Chondrocyte (in vitro differentiated cells): Measurements from ENCODE around the gene ATG5. TPM values are rescaled to one million over a fixed set of nuclear protein-coding genes. Genes with fewer than 3 reads are reported as not detected.

Experiments used
- DNase-seq: peaks from one replicate; pipeline ENCODE4 v3.0.0; 2021; ENCODE audit warnings: mixed read lengths, low spot score
- H3K27ac Mint-ChIP-seq: one replicate; pipeline ENCODE4 v1.8.0; 2021; ENCODE audit warnings: mild to moderate bottlenecking, moderate library complexity, mixed read lengths; ENCODE audit not compliant: unreplicated experiment
- H3K27me3 Mint-ChIP-seq: 2 replicates; pipeline ENCODE4 v1.8.0; 2021; ENCODE audit warnings: low read depth, mixed read lengths
- H3K36me3 Mint-ChIP-seq: 2 replicates; pipeline ENCODE4 v1.8.0; 2021; ENCODE audit warnings: low read depth, mixed read lengths
- H3K4me1 Mint-ChIP-seq: 2 replicates; pipeline ENCODE4 v1.8.0; 2021; ENCODE audit warnings: low read depth, mild to moderate bottlenecking, mixed read lengths
- H3K4me3 Mint-ChIP-seq: one replicate; pipeline ENCODE4 v1.8.0; 2021; ENCODE audit warnings: mild to moderate bottlenecking, moderate library complexity, mixed read lengths; ENCODE audit not compliant: unreplicated experiment
- H3K9me3 Mint-ChIP-seq: 2 replicates; pipeline ENCODE4 v1.8.0; 2021; ENCODE audit warnings: low read depth, mixed read lengths
- total RNA-seq: library from RNA; stranded (reverse); gene quantifications from 3 replicates; pipeline ENCODE4 v1.2.1, GENCODE V29; 2021
- TF ChIP-seq, protein P1 (sequence below): fragments of 200-600 bp; sonication (generic); IDR thresholded peaks from 2 replicates; pipeline ENCODE4 v1.5.0; 2021; ENCODE audit warnings: antibody characterized with exemption, mild to moderate bottlenecking, moderate library complexity

Gene ATG5
- total RNA-seq, 1 donor from 2014 or later: 23.7 TPM

DNA sequence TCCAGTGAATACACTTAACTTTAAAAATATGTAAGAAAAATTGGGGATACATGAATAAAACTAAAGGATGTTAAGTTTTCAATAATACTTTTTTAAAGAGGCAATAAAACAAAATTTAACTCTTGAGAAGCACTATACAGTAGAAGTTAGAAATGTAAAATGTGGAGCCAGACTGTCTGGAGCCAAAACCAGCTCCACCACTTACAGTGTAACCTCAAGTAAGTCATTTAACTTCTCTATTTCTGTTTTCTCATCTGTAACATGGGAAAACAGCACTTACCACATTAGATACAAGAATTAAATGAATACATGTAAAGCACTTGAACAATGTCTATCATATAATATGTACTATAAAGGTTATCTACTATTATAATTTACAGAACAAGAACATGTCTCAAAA, 6.7 kb downstream of the ATG5 start:
- H3K27me3 Mint-ChIP-seq: no peaks in the 10 kb centered on the region
- no peaks in the 10 kb centered on the region for H3K9me3 Mint-ChIP-seq
- H3K36me3 Mint-ChIP-seq: peaks cover 6% of the 10 kb centered on the region
- H3K4me1 Mint-ChIP-seq: peaks cover 23% of the 10 kb centered on the region
- TF ChIP-seq, protein P1, sequence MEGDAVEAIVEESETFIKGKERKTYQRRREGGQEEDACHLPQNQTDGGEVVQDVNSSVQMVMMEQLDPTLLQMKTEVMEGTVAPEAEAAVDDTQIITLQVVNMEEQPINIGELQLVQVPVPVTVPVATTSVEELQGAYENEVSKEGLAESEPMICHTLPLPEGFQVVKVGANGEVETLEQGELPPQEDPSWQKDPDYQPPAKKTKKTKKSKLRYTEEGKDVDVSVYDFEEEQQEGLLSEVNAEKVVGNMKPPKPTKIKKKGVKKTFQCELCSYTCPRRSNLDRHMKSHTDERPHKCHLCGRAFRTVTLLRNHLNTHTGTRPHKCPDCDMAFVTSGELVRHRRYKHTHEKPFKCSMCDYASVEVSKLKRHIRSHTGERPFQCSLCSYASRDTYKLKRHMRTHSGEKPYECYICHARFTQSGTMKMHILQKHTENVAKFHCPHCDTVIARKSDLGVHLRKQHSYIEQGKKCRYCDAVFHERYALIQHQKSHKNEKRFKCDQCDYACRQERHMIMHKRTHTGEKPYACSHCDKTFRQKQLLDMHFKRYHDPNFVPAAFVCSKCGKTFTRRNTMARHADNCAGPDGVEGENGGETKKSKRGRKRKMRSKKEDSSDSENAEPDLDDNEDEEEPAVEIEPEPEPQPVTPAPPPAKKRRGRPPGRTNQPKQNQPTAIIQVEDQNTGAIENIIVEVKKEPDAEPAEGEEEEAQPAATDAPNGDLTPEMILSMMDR: no peak
- H3K27ac Mint-ChIP-seq: no peak overlapping the region
- H3K4me3 Mint-ChIP-seq: no peak overlapping the region
- no peak for DNase-seq

DNA sequence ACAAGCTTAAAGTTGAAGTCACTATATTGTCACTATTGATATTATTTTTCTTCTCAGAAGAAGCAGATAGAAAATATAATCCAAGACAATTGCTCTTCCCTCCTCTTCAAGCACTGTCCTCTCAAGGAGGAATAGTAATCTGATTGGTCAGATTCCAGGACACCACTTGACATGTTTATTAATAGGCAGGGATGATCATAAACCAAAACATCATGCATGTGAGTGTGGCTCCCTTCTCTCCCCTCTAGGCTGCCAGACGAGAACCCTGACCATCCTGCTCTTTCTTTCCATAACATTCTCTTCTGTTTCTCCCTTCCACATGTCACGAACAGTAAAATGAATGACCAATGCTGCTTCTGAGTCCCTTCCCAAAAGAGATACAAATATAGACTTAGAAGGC, 7.5 kb downstream of the ATG5 start:
- Mint-ChIP-seq H3K27ac (no peak overlapping the region), H3K4me3 (no peak overlapping the region), H3K27me3 (no peaks in the 10 kb centered on the region), H3K9me3 (no peaks in the 10 kb centered on the region), H3K36me3 (peaks cover 7% of the 10 kb centered on the region), H3K4me1 (peaks cover 18% of the 10 kb centered on the region)
- no peak for DNase-seq
- TF ChIP-seq, protein P1: no peak

DNA sequence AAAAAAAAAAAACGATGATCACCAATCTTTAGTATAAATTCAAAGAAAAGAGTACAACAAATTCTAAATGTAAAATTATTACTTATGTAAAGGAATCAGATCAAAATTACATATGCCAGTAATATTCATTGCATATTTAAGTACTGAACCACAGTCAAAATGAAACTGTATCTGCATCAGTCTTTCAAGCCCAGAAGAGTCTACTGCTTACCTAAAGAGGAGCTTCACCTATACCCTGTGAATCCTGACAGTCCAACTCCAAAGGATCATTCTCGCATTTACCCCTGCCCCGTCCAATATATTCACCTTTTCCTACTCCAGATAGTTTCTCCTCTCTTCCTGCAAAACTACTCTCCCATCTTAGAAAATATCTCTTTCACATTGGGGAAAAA, 9.2 kb downstream of the ATG5 start:
- Mint-ChIP-seq H3K36me3 (peaks cover 15% of the 10 kb centered on the region), H3K4me1 (peaks cover 27% of the 10 kb centered on the region), H3K27ac (no peak overlapping the region), H3K27me3 (no peaks in the 10 kb centered on the region), H3K4me3 (no peak overlapping the region), H3K9me3 (no peaks in the 10 kb centered on the region)
- no peak for DNase-seq
- TF ChIP-seq, protein P1: no peak

DNA sequence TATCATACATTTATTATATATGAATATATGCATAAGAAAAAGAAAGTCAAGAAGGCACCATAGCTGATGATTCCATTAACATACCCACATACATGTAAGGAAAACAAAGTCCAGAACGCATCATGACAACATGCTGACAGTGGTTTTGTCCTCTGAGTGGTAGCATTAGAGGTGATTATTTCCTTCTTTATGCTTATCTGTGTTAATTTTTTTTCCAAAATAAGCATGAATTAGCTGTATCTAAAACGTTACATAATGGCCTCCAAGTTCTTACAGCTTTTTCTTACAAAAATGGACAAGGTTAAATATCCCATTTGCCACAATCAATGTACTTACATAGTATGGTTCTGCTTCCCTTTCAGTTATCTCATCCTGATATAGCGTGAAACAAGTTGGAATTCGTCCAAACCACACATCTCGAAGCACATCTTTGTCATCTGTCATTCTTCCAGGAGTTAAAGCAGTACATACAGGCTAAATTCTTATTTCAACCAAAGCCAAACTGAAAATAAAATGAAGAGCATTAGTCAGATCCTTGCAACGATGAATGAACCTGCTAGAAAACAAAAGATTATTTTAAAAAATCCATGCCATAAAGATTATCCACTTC, 9.7 kb downstream of the ATG5 start:
- H3K4me1 Mint-ChIP-seq: peaks cover 31% of the 10 kb centered on the region
- H3K27ac Mint-ChIP-seq: no peak overlapping the region
- no peak overlapping the region for H3K4me3 Mint-ChIP-seq
- H3K9me3 Mint-ChIP-seq: no peaks in the 10 kb centered on the region
- no peaks in the 10 kb centered on the region for H3K27me3 Mint-ChIP-seq
- DNase-seq: no peak
- TF ChIP-seq, protein P1: no peak
- peaks cover 18% of the 10 kb centered on the region for H3K36me3 Mint-ChIP-seq

DNA sequence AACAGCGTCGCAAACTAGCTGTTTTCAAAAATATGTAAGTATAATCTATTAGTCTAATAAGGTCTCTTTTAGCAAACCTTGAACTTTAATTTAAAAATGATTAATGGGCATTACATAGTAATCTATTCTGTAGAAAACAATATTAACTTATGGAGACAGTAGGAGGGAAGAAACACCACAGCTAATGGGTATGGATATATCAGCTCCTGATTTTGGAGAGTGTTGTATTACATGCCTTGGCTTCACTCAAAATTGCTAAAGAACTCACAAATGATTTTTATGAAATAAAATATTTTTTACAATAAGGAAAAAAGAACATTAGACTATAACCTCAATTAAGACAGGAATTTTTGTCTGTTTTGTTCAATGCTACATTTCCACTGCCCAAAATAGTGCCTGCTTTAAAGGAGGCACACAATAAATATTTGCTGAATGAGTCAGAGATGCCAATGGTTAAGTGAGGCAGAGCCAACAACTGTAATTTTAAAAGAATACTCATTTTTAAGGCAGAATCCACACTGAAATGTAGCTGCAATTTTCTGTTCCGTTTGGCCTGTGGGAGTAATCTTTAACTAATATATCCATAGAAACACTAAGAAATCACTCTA, 15.7 kb downstream of the ATG5 start:
- H3K9me3 Mint-ChIP-seq: no peaks in the 10 kb centered on the region
- no peak for DNase-seq
- H3K27me3 Mint-ChIP-seq: no peaks in the 10 kb centered on the region
- H3K27ac Mint-ChIP-seq: peak overlapping the region; percentile 79
- TF ChIP-seq, protein P1: no peak
- H3K4me3 Mint-ChIP-seq: no peak overlapping the region
- H3K4me1 Mint-ChIP-seq: peaks cover 49% of the 10 kb centered on the region
- H3K36me3 Mint-ChIP-seq: peaks cover 18% of the 10 kb centered on the region
